ENCODE results near the gene RABGAP1L.
"Not testable (repeated sequence)": the region's sequence is repeated elsewhere in the genome, so short reads cannot be mapped to it uniquely, and the experiment has no call there.

RABGAP1L gene

GRCh38 chr1:174397261-174397660 is 237.9 kb downstream of the RABGAP1L start:
- no peak for DNase-seq

- DNase-seq, result no peak
Measured at GRCh38 chr1:174398246-174398645, 238.9 kb downstream of the RABGAP1L start.

GRCh38 chr1:174399211-174399610 is 239.9 kb downstream of the RABGAP1L start:
- DNase-seq, result peak; percentile 3

- no peak for DNase-seq
Measured at GRCh38 chr1:174401075-174401474, 241.8 kb downstream of the RABGAP1L start.

- DNase-seq, result no peak
Measured at GRCh38 chr1:174405219-174405618, 245.9 kb downstream of the RABGAP1L start.

GRCh38 chr1:174406421-174406820 is 247.1 kb downstream of the RABGAP1L start:
- no peak for DNase-seq

GRCh38 chr1:174407665-174408064 is 248.3 kb downstream of the RABGAP1L start:
- DNase-seq, result no peak

GRCh38 chr1:174408146-174408545 is 248.8 kb downstream of the RABGAP1L start:
- DNase-seq, result no peak

GRCh38 chr1:174409801-174410200 is 250.5 kb downstream of the RABGAP1L start:
- not testable (repeated sequence) for DNase-seq

- DNase-seq, result no peak
Measured at GRCh38 chr1:174413632-174414031, 254.3 kb downstream of the RABGAP1L start.

GRCh38 chr1:174414203-174414602 is 254.9 kb downstream of the RABGAP1L start:
- DNase-seq, result no peak

- DNase-seq, result no peak
Measured at GRCh38 chr1:174415506-174415905, 256.2 kb downstream of the RABGAP1L start.

- DNase-seq, result no peak
Measured at GRCh38 chr1:174417921-174418320, 258.6 kb downstream of the RABGAP1L start.

GRCh38 chr1:174425121-174425520 is 265.8 kb downstream of the RABGAP1L start:
- no peak for DNase-seq

GRCh38 chr1:174426153-174426552 is 266.8 kb downstream of the RABGAP1L start:
- no peak for DNase-seq

GRCh38 chr1:174428033-174428432 is 268.7 kb downstream of the RABGAP1L start:
- no peak for DNase-seq

- no peak for DNase-seq
Measured at GRCh38 chr1:174428739-174429138, 269.4 kb downstream of the RABGAP1L start.

GRCh38 chr1:174433451-174433850 is 274.1 kb downstream of the RABGAP1L start:
- DNase-seq, result no peak

GRCh38 chr1:174445351-174445750 is 286.0 kb downstream of the RABGAP1L start:
- DNase-seq, result no peak

- DNase-seq, result no peak
Measured at GRCh38 chr1:174445817-174446216, 286.5 kb downstream of the RABGAP1L start.

- no peak for DNase-seq
Measured at GRCh38 chr1:174447866-174448530, 288.7 kb downstream of the RABGAP1L start, which contains the start of gene GPR52. Gene GPR52, plus strand, starts transcription at chr1:174447964. Its CDS starts 148 bp downstream, at chr1:174448112.

- DNase-seq, result peak; percentile 53
Measured at GRCh38 chr1:174448531-174448883, 289.2 kb downstream of the RABGAP1L start.

- DNase-seq, result peak; percentile 13
Measured at GRCh38 chr1:174448974-174449373, 289.7 kb downstream of the RABGAP1L start.

GRCh38 chr1:174451408-174451807 is 292.1 kb downstream of the RABGAP1L start:
- DNase-seq, result no peak

- DNase-seq, result no peak
Measured at GRCh38 chr1:174465855-174466254, 306.5 kb downstream of the RABGAP1L start.

Data from NCI-H1105 (cell line).